Psoas muscle (tissue), 8 donors: ENCODE measurements around the gene SYT1. TPM values are rescaled to one million over a fixed set of nuclear protein-coding genes. Genes with fewer than 3 reads are reported as not detected.

Experiments
- ATAC-seq, 4 donors: fragments of 200-7000 bp; cut with Tn5 transposase; one replicate each; pipeline ENCODE4 v1.9.1; 2020; ENCODE audit warnings: moderate library complexity in 3 of 4, mild to moderate bottlenecking in 2 of 4
- DNase-seq, 2 donors: peaks; one replicate each; pipeline ENCODE4 v3.0.0-alpha.2; 2020
- H3K27ac ChIP-seq: fragments of 200-600 bp; one replicate; pipeline ENCODE4 v1.8.0; 2022
- H3K27me3 ChIP-seq, 3 donors: fragments of 200-600 bp in 1 of 3; one replicate each; pipeline versions ENCODE4 v1.6.1 to v1.8.0; 2013 to 2022; ENCODE audit warnings: low read length in 2 of 3, mild to moderate bottlenecking in 2 of 3, moderate library complexity in 1 of 3; ENCODE audit not compliant: insufficient read depth in 3 of 3
- H3K36me3 ChIP-seq, 2 donors: fragments of 200-600 bp in 1 of 2; one replicate each; pipeline versions ENCODE4 v1.6.1 to v1.8.0; 2013 to 2022; ENCODE audit warnings: low read depth in 1 of 2, mild to moderate bottlenecking in 1 of 2, moderate library complexity in 1 of 2; ENCODE audit not compliant: insufficient read depth in 1 of 2
- H3K4me1 ChIP-seq: fragments of 200-600 bp; one replicate; pipeline ENCODE4 v1.8.0; 2022
- H3K4me3 ChIP-seq: fragments of 200-600 bp; one replicate; pipeline ENCODE4 v1.8.0; 2022; ENCODE audit warnings: mild to moderate bottlenecking
- H3K9me3 ChIP-seq: fragments of 200-600 bp; one replicate; pipeline ENCODE4 v1.8.0; 2022
- WGBS, 3 donors: extraction: QIAGEN DNeasy Blood & Tissue Kit; methylation state at CpG; one replicate each; pipeline versions ENCODE4 v1.1.6 to v1.1.7; 2013; 5-methylcytosine and 5-hydroxymethylcytosine counted together
- intact Hi-C, 2 donors: fragments of 100-400 bp; cut with DNase I; formaldehyde crosslinking; loops; one replicate each; pipeline versions ENCODE4 v1.11.0 to v1.14.2; 2022
- polyA plus RNA-seq, 3 donors: library from polyadenylated mRNA; stranded (reverse); fragments of 200-250 nt; gene quantifications; one replicate each; pipeline ENCODE4 v1.2.3, GENCODE V29; 2013
- total RNA-seq, 4 donors: library from RNA; stranded (reverse); fragmentation: NEBNext Ultra II Directional in 2 of 4; extraction: Animal tissue kit (Norgen Biotek cat#: 25700) in 2 of 4; gene quantifications; one replicate each; pipeline versions ENCODE4 v1.2.1 to v1.2.4, GENCODE V29; 2021 to 2023
- TF ChIP-seq, protein P1 (sequence below): fragments of 200-600 bp; IDR thresholded peaks from one replicate; pipeline ENCODE4 v1.8.0; 2022; ENCODE audit warnings: antibody characterized with exemption
- donor health status: healthy with polysubstance abuse.
- donor health status: DM: no; HTN: no; CAD: no; lungs with moderate emphysema.
- donor health status: Bipolar disorder and iron deficiency.
- donor health status: healthy.
- donor health status: DM: yes; HTN: yes; CAD: no.
- donor health status: DM: no; HTN: no; CAD: no.
- donor health status: DM: no; HTN: no; CAD: no.
- donor health status: DM: yes; HTN: yes; CAD: no.

Gene SYT1
- total and polyA plus RNA-seq, 7 donors = 0.05 to 0.34 (median 0.14) TPM; not detected in 2

DNA sequence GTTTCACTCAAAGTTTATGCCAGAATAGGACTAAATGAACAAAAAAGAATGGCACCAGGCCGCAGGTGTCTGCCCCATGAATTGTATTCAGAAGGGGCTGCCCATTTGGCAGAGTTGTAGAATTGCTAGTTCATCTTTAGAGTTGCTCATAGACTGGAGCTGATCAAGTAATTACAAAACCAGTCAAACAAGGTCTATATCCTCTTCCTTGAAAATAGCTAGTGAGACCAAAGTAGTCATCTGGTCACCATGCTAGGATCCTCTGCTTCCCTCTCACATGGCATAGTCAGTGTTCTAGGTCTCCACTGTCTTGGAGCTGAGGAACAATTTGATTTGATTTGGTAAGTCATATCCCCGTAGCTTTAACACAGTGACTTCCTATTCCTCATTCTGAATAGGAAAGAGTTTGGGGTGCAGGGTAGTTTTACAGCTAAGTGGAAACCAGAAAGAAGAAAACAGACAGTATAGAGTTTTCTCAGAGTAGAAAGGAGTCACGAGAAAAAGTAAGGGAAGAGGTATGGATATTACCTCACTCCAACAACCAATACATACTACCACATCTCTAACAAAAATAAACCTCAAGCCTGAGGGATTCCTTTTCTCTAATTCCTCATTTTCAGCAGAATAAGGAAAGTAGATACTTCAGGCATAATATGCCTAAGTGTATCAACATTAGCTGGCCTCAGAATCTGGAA, 574.1 kb downstream of the SYT1 start:
- ATAC-seq = no peak
- Histone ChIP-seq H3K4me1 (no peaks in the 10 kb centered on the region), H3K27me3 (no peaks in the 10 kb centered on the region), H3K27ac (no peak overlapping the region), H3K4me3 (no peak overlapping the region), H3K36me3 (no peaks in the 10 kb centered on the region), H3K9me3 (no peaks in the 10 kb centered on the region)
- WGBS, 3 donors = 65 to 73% (median 70%) methylated on average over 3 of the region's 3 CpGs
- intact Hi-C loops = no loop called here
- TF ChIP-seq, protein P1, sequence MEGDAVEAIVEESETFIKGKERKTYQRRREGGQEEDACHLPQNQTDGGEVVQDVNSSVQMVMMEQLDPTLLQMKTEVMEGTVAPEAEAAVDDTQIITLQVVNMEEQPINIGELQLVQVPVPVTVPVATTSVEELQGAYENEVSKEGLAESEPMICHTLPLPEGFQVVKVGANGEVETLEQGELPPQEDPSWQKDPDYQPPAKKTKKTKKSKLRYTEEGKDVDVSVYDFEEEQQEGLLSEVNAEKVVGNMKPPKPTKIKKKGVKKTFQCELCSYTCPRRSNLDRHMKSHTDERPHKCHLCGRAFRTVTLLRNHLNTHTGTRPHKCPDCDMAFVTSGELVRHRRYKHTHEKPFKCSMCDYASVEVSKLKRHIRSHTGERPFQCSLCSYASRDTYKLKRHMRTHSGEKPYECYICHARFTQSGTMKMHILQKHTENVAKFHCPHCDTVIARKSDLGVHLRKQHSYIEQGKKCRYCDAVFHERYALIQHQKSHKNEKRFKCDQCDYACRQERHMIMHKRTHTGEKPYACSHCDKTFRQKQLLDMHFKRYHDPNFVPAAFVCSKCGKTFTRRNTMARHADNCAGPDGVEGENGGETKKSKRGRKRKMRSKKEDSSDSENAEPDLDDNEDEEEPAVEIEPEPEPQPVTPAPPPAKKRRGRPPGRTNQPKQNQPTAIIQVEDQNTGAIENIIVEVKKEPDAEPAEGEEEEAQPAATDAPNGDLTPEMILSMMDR = no peak
- no peak for DNase-seq

DNA sequence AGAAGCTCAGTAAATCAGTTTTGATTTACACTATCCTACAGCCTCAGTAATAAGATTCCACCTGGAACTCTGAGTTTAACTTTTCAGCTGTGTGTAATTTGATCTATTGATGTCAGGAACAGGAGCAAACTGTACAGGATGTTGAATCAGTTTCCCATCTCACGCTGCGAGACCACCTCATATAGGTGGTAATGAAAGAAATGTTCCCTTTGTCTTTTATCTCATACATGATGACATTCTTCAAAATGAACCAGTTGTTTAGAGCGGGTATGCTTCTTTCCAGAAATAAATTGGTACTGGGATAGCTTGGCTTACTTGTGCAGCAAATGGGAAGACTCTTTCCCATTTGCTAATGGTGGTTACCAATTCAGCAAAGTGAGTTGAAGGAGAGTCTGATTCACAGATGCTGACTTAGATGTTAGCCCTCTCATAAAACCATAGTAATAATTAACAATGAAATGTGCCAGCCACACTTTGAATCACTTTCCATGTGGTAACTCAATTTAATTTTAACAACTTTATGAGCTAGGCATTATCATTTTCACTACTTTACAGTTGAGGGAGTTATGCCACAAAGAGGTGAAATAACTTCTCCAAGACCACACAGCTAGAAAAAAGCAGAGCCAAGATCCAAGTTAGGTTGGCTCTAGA, 574.7 kb downstream of the SYT1 start:
- DNase-seq (no peak), ATAC-seq (no peak)
- intact Hi-C loops = no loop called here
- H3K4me1 ChIP-seq = no peaks in the 10 kb centered on the region
- TF ChIP-seq, protein P1 = no peak
- no peak overlapping the region for H3K27ac ChIP-seq
- no peaks in the 10 kb centered on the region for H3K27me3 ChIP-seq
- H3K4me3 ChIP-seq = no peak overlapping the region
- 45 to 56% (median 51%) methylated on average over 3 of the region's 3 CpGs for WGBS, 3 donors
- H3K36me3 ChIP-seq = no peaks in the 10 kb centered on the region
- H3K9me3 ChIP-seq = no peaks in the 10 kb centered on the region

DNA sequence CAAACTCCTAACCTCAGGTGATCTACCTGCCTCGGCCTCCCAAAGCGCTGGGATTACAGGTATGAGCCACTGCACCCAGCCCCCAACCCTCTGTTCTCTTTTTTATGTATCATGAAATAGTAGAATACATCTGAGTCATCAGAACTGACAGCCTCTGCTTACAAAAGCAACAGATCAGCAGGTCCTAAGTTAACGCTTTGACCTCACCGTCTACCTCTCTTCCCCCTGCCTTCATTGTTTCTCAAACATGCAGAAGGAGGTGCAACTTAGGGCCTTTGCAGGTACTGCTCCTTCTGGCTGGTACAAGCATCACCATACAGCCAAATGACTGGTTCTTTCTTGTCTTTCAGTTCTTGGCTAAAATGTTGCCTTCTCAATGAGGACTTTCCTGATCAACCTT, 577.0 kb downstream of the SYT1 start:
- 78 to 86% (median 84%) methylated on average over 4 of the region's 4 CpGs for WGBS, 3 donors
- intact Hi-C loops = no loop called here

DNA sequence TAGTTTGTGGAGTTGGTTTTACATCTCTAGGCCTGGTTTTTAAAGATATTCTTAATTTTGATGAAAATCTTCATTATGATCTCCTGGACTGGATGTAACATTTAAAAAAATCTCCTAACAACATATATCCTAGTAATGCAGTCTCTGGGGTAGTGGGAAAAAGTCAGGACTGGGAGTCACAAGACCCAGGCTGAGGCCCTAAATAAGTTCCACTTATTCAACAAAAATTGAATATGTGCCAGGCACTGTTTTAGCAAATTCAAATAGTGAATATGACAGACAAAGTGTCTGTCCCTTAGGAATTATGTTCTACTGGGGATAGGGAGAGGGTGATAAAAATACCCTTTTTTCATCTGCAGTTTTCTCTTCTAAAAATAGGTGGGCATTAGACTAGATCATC, 577.8 kb downstream of the SYT1 start:
- Histone ChIP-seq H3K9me3 (no peaks in the 10 kb centered on the region), H3K4me1 (no peaks in the 10 kb centered on the region), H3K36me3 (no peaks in the 10 kb centered on the region), H3K27ac (no peak overlapping the region), H3K27me3 (no peaks in the 10 kb centered on the region), H3K4me3 (no peak overlapping the region)
- DNase-seq (no peak), ATAC-seq (no peak)
- TF ChIP-seq, protein P1 = no peak
- intact Hi-C loops = no loop called here

More for the DNA sequence above, 577.0 kb downstream of the SYT1 start:
- no peak overlapping the region for H3K27ac ChIP-seq
- no peaks in the 10 kb centered on the region for H3K27me3 ChIP-seq
- no peaks in the 10 kb centered on the region for H3K9me3 ChIP-seq
- DNase-seq (no peak), ATAC-seq (no peak)
- H3K36me3 ChIP-seq = no peaks in the 10 kb centered on the region
- H3K4me1 ChIP-seq = no peaks in the 10 kb centered on the region
- no peak overlapping the region for H3K4me3 ChIP-seq
- TF ChIP-seq, protein P1 = no peak
